Stimulated activated naive CD8-positive, alpha-beta T cell treated with anti-CD3 and anti-CD28 coated beads, Interleukin-15, Interleukin-2, amounts not matched to agents 100 U/mL and 50 U/mL, for 24 hours (primary cell): ENCODE measurements around the gene SPDYE1.
"Not testable (repeated sequence)": the region's sequence is repeated elsewhere in the genome, so short reads cannot be mapped to it uniquely, and the experiment has no call there.

Source experiments
- ATAC-seq: fragments of 150-1000 bp; cut with Tn5 transposase; one replicate; pipeline ENCODE4 v1.10.0; 2021
- DNase-seq: peaks from one replicate; pipeline ENCODE4 v3.0.0; 2021

The SPDYE1 gene

DNA sequence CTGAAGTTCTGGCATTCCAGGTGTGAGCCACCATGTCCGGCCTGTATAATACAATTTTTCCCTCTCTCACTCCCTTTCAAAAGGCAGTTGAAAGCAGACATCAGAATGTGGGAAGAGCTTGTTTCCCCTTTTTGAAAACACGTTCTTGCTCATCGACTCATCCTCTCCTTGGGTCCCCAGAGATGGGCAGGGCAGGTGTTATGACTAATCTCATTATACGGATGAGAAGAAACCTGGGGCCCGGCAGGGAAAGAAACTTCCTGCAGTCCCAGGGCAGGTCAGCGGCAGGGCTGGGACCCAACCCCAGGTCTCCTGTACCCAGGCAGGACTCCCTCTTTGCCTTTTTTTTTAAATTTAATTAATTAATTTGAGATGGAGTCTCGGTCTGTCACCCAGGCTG, 4.8 kb upstream of the SPDYE1 start:
- peak; percentile 21 for DNase-seq
- ATAC-seq, result peak; percentile 57

DNA sequence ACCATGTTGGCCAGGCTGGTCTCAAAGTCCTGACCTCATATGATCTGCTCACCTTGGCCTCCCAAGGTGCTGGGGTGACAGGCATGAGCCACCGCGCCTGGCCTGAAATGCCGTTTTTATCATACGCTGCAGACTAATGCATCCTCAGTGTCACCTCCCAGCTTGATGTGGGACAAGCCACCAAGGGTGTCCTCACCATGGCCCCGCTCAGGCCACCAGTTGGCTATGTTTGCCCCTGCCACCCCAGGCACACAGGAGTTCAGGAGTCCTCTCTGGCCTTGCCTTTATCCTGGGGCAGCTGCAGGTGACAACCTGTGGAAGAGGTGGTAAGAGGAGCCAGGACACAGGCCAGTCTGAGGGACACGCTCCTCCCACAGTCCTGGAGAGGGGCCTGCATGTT, 3.0 kb upstream of the SPDYE1 start:
- not testable (repeated sequence) for ATAC-seq, DNase-seq

DNA sequence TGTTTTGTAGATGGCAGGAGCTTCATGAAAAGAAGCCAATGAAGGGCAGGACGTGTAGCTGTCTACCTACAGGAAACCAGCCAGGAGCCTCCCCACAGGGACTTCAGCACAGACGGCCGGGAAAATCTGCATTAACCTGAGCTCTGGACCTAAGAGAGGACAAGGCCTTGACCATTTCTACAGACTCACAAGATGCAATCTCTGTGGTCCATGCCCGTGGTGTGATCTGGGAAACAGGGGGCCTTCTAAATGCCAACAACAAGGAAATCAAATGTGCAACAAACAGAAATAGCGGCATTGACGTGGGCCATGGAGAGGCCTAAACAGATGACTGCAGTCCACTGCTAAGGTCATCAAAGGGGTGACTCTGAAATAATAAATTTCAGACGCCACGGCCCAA, 14.4 kb downstream of the SPDYE1 start:
- DNase-seq, ATAC-seq: not testable (repeated sequence)

DNA sequence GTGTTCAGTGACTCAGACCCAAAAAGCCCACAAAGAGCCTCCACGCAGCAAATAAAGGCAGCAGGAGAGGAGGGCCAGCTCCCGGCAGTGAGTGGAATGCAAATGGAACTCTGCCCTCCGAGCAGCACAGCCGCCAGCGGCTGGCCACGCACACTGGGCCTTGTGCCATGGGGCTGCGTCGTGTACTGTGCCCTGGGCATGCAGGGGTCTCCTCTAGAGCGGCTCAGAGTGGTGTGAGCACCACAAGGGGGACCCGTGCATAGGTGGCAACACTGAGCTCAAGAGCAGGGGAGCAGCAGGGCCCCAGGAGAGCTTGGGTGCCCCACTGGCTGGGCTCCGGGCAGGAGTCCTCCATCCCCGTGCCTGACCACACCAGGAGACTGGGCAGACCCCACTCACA, 17.4 kb downstream of the SPDYE1 start:
- not testable (repeated sequence) for DNase-seq, ATAC-seq

DNA sequence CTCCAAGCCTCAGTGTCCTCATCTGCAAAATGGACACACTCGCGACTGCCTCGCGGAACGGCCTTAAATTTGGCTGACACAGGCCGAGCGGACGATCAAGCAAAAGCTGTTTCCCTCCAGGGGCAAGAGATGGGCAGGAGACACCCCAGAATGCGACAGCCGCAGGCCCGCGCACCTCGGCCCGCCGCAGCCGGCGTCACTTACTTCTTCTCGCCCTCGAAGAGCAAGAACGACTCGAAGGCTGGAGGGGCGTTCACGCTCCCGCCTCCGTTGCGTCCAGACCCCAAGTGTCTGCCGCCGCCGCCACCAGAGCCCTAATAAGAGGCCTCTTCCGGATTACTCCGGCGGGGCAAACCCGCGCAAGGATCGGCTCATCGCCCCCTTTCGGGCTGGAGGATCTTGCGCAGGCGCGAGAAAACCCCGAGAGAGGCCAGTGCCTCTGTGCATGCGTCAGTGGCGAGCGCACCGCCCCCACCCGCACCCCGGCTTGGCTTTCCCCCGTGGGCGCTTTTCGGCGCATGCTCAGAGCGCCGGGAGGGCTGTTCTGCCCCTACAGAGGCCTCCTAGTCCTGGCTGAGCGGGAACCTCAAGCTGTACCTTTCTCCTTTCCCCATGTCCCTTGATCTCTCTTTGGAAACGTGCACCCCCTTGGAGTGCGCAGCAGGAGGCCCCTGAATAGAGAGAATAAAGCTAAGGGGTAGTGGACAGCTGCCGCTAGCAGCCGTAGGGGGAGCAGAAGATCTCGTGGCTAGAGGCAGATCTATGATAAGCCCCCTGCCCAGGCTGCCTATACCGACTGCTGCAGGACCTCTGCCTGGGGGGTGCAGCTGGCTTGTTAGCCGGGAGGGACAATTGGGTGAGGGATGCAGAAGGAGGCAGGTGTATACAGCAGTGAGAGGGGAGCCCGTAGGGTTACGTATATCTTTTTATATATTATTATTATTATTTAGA, 21.4 kb downstream of the SPDYE1 start:
- ATAC-seq, result peak; percentile 94

DNA sequence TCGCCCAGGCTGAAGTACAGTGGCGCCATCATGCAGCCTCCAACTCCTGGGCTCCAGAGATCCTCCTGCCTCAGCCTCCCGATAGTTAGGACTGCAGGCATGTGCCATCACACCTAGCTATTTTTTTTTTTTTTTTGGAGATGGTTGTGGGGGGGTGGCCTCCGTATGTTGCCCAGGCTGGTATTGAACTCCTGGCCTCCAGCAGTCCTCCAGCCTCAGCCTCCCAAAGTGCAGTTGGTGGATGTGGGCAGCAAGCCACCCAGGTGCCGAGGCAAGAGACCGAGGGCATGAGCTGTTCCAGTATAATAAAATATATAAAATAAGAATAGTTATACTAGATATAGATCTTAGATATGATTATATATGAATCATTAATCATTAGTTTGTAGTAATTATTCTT, 22.1 kb downstream of the SPDYE1 start:
- ATAC-seq, result not testable (repeated sequence)

More for the DNA sequence above, 21.4 kb downstream of the SPDYE1 start:
- peak; percentile 100 for DNase-seq

DNA sequence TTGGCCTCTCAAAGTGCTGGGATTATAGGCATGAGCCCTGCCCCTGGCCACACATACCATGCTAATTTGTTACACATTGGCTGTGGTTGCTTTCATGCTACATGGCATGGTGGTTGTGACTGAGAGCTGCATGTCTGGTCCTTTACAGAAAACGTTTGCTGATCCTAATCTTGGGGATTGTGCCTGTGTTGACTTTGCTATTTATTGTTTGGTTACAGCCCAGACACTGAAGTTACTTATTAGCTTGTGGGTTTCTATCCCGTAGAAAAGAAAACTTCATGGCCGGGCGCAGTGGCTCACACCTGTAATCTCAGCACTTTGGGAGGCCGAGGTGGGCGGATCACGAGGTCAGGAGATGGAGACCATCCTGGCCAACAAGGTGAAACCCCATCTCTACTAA, 24.4 kb downstream of the SPDYE1 start:
- DNase-seq, ATAC-seq: not testable (repeated sequence)

More for the DNA sequence above, 22.1 kb downstream of the SPDYE1 start:
- not testable (repeated sequence) for DNase-seq

DNA sequence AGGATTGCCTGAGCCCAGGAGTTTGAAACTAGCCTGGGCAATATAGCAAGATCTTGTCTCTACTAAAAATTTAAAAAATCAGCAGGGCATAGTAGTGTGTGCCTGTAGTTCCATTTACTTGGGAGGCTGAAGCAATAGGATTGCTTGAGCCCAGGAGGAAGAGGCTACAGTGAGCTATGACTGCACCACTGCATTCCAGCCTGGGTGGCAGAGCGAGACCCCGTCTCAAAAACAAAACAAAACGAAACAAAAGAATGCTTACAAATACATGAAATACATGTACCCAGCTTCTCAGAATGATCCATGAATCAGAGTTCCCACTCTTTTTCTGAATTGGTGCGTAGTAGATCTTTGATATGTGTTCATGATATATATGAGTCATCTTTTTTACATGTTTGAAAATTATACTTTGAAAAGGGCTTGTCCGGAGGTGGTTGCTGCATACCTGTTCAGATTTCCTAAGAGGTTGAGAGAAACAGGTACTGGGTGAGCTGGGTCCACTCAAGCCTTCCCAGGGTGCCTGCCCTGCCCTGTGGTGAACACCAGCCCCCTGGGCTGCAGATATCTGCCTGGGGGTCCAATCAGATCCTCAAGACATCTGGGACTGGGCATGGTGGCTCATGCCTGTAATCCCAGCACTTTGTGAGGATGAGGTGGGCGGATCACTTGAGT, 25.2 kb downstream of the SPDYE1 start:
- DNase-seq, ATAC-seq: not testable (repeated sequence)

DNA sequence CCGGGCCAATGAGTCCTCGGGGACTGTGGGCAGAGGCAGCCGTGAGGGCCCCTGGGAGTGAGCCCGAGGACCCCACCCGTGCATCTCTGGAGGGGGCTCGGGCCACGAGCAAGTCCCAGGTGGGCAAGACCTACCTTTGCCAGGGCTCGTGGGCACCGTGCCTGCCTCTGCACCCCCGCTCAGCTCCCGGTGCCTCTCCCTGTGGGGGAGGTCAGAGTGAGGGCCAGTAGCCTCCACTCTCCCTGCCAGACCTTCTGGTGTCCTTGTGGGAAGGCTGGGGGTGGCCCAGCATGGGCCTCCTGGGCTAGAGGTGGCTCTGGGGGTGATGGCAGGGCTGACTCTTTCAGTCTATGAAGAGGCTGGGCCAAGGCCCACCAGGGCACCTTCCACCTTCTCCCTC, 31.7 kb downstream of the SPDYE1 start:
- DNase-seq, ATAC-seq: not testable (repeated sequence)

DNA sequence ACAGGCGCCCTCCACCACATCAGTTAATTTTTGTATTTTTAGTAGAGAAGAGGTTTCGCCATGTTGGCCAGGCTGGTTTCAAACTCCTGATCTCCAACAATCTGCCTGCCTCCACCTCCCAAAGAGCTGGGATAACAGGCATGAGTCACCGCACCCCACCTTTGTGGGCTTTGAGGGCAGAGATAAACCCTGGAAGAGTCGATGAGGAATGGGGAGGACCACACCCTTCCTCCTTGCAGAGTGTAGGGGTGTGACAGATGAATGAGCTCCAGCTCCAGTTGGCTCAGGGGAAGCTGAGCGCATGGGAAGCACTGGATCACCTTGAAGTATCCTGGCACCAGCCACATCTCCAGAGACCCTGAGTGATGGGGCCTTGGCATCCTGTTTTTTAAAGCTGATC, 32.3 kb downstream of the SPDYE1 start:
- ATAC-seq, DNase-seq: not testable (repeated sequence)

DNA sequence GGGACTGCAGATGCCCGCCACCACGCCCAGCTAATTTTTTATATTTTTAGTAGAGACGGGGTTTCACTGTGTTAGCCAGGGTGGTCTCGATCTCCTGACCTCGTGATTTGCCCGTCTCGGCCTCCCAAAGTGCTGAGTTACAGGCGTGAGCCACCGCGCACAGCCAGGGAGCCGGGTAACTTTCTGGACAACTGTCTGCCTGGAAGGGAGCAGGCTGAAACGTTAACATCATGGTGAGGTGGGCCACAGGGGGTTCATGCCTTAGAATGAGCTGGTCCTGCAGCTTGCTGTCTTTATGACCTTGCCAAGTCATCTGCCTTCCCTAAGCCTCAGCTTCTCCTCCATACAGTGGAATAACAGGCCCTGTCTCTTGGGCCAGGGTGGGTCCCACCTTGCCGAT, 33.6 kb downstream of the SPDYE1 start:
- ATAC-seq, DNase-seq: not testable (repeated sequence)

DNA sequence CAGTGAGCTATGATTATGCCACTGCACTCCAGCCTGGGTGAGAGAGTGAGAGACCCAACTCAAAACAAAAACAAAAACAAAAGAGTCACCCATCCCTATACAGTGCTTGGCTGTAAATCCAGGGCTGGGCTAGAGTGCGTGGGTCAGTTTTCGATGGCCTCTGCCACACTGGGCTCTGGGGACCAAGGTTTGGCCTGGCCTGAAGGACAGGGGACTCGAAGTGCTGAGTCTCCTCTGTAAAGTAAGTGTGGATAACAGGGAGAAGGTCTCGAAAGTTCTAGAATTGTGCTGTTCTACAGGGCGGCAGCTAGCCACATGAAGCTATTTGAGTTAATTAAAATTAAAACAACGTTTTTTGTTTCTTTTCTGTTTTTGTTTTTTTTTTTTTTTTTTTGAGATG, 34.3 kb downstream of the SPDYE1 start:
- DNase-seq, ATAC-seq: not testable (repeated sequence)

DNA sequence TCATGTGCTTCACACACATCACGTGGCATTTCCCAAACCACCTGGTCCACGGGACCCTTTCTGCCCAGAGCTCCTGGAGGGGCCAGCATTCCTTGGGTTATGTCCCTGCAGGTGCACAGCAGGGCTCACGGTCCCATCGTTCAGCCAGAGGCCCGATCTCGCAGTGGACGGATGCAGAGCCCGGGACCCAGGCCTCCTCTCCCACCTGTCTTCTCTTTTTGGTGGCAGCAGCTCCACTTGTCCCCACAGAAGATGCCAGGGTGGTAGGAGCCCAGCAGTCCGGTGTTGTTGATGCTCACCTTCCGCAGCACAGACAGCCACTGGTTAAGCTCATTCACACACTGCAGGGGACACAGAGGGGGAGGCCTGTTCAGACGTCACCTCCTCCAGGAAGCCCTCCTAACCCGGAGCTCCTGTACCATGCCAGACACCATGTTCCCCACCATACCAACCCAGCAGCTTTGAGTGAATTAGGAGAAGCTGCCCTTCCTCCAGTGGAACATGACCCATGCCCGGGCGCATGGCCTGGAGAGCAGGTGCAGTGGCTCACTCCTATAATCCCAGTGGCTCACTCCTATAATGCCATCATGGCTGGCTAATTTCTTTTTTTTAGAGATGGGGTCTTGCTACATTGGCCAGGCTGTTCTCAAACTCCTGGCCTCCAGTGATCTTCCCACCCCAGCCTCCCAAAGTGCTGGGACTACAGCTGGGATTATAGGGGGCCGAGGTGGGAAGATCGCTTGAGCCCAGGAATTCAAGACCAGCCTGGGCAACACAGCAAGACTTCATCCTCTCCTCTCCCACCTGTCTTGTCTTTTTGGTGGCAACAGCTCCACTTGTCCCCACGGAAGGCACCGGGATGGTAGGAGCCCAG, 36.5 kb downstream of the SPDYE1 start:
- DNase-seq, ATAC-seq: not testable (repeated sequence)

DNA sequence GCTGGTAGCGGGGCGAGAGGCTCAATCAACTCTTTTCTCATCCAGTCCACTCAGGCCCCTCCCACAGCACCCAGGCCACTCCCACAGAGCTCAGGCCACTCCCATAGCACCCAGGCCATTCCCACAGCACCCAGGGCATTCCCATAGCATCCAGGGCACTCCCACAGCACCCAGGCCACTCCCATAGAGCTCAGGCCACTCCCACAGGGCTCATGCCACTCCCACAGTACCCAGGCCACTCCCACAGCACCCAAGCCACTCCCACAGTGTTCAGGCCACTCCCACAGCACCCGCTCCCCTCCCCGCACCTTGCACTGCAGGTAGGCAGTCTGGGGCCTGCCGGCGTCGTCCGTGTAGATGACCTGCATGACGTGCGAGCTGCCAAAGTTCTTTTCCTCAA, 38.7 kb downstream of the SPDYE1 start:
- ATAC-seq (peak; percentile 22), DNase-seq (peak; percentile 55)

DNA sequence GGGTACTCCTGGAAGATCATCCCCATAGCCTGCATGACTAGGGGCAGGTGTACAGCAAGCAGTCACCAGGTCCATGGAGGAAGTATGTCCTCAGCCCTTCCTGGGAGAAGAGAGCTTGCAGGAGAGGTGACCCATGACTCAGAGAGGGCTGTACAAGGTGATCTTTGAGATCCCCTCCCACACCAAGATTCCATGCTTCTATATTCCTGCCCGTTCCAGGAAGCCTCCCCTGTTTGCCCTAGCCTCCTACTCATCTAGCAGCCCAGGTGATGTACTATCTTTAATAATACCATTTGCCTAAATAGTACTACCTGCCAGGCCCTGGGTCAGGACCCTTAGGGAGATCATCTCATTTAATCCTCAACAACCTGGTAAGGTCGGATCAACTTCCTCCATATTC, 40.3 kb downstream of the SPDYE1 start:
- not testable (repeated sequence) for DNase-seq, ATAC-seq

DNA sequence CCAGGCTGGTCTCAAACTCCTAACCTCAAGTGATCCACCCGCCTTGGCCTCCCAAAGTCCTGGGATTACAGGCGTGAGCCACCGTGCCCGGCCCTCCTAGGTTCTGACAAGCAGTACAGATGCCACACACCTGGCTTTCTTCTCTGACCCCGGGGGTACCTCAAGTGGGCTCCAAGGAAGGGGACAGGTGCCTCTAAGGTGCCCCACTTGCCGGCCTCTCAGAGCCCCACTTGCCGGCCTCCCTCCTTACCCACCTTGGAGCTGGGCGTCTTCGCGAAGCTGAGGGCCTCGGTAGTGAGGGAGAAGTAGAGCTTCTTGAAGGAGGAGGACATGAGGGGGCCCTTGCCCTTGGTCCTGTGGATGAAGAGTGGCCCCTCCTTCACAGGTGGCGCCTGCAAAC, 40.9 kb downstream of the SPDYE1 start:
- ATAC-seq, DNase-seq: not testable (repeated sequence)

DNA sequence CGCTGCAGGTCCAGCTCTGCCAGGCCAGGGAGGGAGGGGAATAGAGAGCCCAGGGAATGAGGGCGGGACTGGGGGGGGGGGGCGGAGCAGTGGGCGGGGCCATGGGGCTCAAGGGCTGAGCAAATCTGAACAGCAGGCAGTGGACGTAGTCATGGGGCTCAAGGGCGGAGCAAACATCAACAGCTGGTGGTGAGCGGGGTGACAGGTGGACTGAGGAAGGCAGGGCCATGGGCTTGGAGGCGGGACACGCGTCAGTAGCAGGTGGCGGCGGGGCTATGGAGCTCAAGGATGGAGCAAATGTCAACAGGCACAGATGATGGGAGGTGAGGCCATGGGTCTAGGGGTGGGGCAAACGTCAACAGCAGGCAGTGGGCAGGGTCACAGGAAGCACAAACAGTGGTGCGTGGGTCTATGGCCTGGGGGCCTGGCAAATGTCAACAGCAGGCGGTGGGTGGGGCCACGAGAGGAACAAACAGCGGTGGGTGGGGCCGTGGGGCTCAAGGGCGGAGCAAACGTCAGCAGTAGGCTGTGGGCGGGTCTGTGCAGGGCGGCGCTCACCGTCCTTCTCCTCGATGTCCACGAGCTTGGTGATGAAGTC, 41.4 kb downstream of the SPDYE1 start:
- DNase-seq, result peak; percentile 89

DNA sequence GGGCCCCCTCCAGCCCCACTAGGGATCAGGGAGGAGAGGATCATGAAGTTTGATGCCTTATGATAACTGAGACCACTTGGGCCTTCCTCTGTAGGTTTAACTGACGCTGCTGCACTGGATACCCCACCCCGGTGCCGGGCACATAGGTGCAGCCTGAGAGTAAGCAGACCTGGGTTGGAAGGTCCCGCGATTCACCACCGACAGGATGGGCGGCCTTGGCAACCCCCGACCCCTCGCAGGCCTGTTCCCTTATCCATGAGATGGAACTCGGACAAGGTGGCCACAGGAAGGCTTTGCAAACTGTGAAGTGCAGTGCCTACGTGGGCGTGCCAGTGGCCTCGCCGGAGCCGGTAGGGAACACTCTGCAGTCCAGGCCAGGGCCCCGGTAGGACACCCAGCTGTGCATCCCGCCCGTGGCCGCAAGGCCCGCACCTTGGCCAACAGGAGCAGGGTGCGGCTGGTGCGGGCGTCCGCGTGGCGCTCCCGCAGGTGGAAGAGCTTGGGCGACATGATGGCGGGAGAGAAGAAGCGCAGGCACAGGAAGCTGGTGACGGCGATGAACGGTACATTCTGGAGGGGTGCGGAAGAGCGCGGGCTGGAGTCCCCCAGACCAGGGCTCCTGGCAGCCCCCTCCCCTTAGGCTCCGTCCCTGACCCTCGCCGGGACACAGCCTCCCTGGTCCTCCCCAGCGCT, 42.2 kb downstream of the SPDYE1 start:
- peak; percentile 6 for ATAC-seq
- not testable (repeated sequence) for DNase-seq

More for the DNA sequence above, 41.4 kb downstream of the SPDYE1 start:
- peak; percentile 71 for ATAC-seq

DNA sequence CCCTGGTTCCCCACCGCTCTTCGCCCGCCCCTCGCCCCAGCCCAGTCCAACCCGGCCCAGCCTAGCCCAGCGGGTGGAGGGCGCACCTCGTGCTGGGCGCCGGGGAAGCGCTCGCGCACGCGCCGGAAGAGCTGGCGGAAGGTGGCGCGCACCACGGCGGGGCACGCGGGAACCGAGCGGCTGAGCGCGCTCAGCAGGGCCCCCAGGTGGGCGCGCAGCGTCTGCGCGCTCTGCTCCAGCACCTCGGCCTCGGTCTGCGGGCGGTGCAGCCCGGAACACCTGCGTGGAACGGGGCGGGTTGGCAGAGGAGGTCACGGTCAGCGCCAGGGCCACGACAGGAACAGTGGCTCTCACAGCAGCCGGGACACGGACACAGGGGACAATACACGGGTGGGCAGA, 42.8 kb downstream of the SPDYE1 start:
- peak; percentile 69 for DNase-seq
- ATAC-seq, result peak; percentile 64

DNA sequence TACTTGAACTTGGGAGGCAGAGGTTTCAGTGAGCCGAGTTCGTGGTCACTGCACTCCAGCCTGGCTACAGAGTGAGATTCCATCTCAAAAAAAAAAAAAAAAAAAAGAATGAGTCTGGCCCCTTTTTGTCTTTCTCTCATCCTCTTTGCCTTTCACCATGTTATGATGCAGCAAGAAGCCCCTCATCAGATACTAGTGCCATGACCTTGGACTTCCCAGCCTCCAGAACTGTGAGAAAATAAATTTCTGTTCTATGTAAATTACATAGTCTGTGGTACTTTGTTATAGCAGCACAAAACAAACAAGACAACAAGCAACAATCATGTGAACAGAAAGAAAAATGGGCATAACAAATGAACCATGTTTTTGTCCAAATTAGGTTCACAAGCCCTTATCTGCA, 44.5 kb downstream of the SPDYE1 start:
- no peak for ATAC-seq
- DNase-seq, result no peak

DNA sequence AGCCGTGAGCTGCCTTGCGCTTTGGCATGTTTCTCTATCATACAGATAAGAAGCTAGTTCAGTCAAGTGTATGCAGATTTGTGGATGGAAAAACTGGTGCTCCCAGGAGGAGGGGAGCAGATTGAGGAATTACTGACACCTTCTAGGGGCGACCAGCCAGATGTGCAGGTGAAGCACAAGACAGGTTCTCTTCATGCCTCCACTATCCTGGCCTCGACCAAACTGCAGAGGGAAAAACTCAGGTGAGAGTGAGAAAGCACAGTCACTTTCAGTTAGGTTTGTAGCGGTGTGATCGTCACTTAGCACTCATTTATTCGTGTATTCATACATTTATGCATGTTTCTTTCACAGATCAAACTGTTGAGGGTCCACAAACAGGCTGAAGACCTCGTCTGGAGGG, 46.2 kb downstream of the SPDYE1 start:
- ATAC-seq, result no peak

More for the DNA sequence above, 46.2 kb downstream of the SPDYE1 start:
- no peak for DNase-seq
